ENCODE data around the gene FBXO3.

DNA sequence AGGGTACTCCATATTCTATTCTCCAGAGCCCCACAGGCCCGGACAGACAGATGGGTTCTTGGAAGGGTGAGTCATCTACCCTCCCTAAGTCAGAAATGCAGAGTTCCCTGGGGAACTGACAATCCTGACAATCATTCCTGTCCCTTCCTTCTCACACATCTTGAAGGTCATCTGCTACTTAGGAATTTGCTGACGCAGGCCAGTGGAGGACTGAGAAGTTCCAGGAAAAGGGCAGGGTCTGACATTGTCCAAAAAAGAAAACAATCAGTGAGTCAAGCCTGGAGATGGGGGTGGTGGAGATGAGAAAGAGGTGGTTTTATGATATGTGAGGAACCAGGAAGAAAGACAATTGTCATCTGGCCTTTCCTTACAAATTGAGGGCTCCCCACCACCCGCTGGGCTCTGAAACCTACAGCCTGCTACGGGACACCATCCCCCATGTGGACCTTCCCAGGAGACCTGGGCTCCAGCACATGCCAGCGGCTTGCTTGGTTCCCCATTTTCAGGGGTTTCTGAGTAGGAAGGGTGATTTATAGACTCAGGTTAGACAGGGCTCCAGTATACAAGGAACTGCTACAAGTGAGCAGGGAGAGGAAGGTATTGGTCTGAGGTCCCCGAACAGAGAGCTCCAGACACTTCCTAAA lies 51.0 kb downstream of the FBXO3 start:
- TF ChIP-seq, protein P1, sequence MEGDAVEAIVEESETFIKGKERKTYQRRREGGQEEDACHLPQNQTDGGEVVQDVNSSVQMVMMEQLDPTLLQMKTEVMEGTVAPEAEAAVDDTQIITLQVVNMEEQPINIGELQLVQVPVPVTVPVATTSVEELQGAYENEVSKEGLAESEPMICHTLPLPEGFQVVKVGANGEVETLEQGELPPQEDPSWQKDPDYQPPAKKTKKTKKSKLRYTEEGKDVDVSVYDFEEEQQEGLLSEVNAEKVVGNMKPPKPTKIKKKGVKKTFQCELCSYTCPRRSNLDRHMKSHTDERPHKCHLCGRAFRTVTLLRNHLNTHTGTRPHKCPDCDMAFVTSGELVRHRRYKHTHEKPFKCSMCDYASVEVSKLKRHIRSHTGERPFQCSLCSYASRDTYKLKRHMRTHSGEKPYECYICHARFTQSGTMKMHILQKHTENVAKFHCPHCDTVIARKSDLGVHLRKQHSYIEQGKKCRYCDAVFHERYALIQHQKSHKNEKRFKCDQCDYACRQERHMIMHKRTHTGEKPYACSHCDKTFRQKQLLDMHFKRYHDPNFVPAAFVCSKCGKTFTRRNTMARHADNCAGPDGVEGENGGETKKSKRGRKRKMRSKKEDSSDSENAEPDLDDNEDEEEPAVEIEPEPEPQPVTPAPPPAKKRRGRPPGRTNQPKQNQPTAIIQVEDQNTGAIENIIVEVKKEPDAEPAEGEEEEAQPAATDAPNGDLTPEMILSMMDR (conservative IDR thresholded peaks at IDR 0.05; ENCODE audit: low read length) = no peak
- no peak for TF ChIP-seq EZH2phosphoT487 (IDR thresholded peaks at IDR 0.05; ENCODE audit: borderline replicate concordance, low read depth, low read length)

All from OCI-LY7 (cell line).